Natural killer cell (primary cell): Measurements from ENCODE around the gene UNC5B. TPM values are rescaled to one million over a fixed set of nuclear protein-coding genes. Genes with fewer than 3 reads are reported as not detected.

Experiments
- ATAC-seq, 3 donors: fragments of 150-1000 bp in 2 of 3; fragments of 200-7000 bp in 1 of 3; cut with Tn5 transposase; 1 replicate in 1 of 3; 2 replicates in 2 of 3; pipeline ENCODE4 v1.10.0; 2021; ENCODE audit warnings: mild to moderate bottlenecking in 2 of 3, moderate library complexity in 2 of 3
- DNase-seq, 2 donors: peaks; one replicate each; pipeline versions ENCODE4 v3.0.0 to v3.0.0-alpha.2; 2013 to 2021; ENCODE audit warnings: mixed read lengths in 1 of 2
- H3K27ac ChIP-seq: one replicate; pipeline ENCODE4 v1.5.1; 2013; ENCODE audit warnings: mild to moderate bottlenecking, low read length
- H3K27me3 ChIP-seq: one replicate; pipeline ENCODE4 v1.6.1; 2013; ENCODE audit warnings: low read length; ENCODE audit not compliant: control insufficient read depth, insufficient read depth
- H3K36me3 ChIP-seq: one replicate; pipeline ENCODE4 v1.6.1; 2013; ENCODE audit warnings: low read length; ENCODE audit not compliant: control insufficient read depth, insufficient read depth
- H3K4me1 ChIP-seq: one replicate; pipeline ENCODE4 v1.6.1; 2013; ENCODE audit warnings: low read length; ENCODE audit not compliant: control insufficient read depth, insufficient read depth
- H3K4me3 ChIP-seq: one replicate; pipeline ENCODE4 v1.5.1; 2013; ENCODE audit warnings: low read length
- H3K9me3 ChIP-seq: one replicate; pipeline ENCODE4 v1.6.1; 2013; ENCODE audit warnings: low read length; ENCODE audit not compliant: control insufficient read depth, insufficient read depth
- H3K27ac Mint-ChIP-seq, 2 donors: one replicate each; pipeline ENCODE4 v1.8.0; 2022; ENCODE audit warnings: mild to moderate bottlenecking in 2 of 2, mixed read lengths in 2 of 2, moderate library complexity in 1 of 2
- H3K27me3 Mint-ChIP-seq, 2 donors: one replicate each; pipeline ENCODE4 v1.8.0; 2022; ENCODE audit warnings: low read depth in 2 of 2, mixed read lengths in 2 of 2
- H3K36me3 Mint-ChIP-seq: one replicate; pipeline ENCODE4 v1.8.0; 2022; ENCODE audit warnings: mixed read lengths
- H3K4me1 Mint-ChIP-seq, 2 donors: one replicate each; pipeline ENCODE4 v1.8.0; 2022; ENCODE audit warnings: mixed read lengths in 2 of 2
- H3K4me3 Mint-ChIP-seq: one replicate; pipeline ENCODE4 v1.8.0; 2022; ENCODE audit warnings: mild to moderate bottlenecking, moderate library complexity, mixed read lengths
- H3K9me3 Mint-ChIP-seq, 2 donors: one replicate each; pipeline ENCODE4 v1.8.0; 2022; ENCODE audit warnings: mixed read lengths in 2 of 2
- WGBS: methylation state at CpG from one replicate; pipeline ENCODE4 v1.1.7; 2013; ENCODE audit warnings: missing lambda C conversion rate; ENCODE audit not compliant: insufficient coverage; 5-methylcytosine and 5-hydroxymethylcytosine counted together
- intact Hi-C: fragments of 100-400 bp; cut with micrococcal nuclease; formaldehyde crosslinking; loops from one replicate; pipeline ENCODE4 v1.14.2; 2022
- total RNA-seq, 4 donors: library from RNA; stranded (reverse); fragments of 120-200 nt in 1 of 4; gene quantifications; one replicate each; pipeline versions ENCODE4 v1.2.3 to v1.2.4, GENCODE V29; 2013 to 2022
- TF ChIP-seq, protein P1 (sequence below): fragments of 200-600 bp; IDR thresholded peaks from one replicate; pipeline ENCODE4 v1.8.0; 2022; ENCODE audit warnings: antibody characterized with exemption

Gene UNC5B
- total RNA-seq, 3 donors from 2014 or later (not counting 1 experiment from before 2014, with no cell fraction given): 0.09 to 0.65 (median 0.09) TPM

DNA sequence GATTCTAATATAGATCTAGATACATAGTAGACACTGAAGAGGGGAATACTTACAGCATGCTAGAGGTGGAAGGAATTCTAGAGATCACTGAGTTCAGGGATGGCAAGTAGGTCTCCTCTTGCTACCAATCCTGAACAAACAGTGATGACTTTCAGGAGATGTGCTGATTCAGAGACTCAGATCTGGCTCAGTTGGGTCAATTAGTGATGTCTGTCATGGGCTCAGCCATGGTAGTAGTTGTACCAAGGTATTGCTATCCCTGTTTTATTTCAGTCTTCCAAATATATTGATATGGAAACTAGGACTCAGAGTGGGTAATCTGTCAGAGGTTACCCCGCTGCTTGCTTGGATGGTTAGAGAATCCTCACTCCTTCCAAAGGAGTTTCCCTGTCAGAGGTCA is 38.5 kb downstream of the UNC5B start:
- ATAC-seq (no peak), DNase-seq (no peak)
- Histone ChIP-seq H3K36me3 (no peaks in the 10 kb centered on the region), H3K27ac (no peak overlapping the region), H3K4me3 (no peak overlapping the region), H3K27me3 (no peaks in the 10 kb centered on the region), H3K4me1 (no peaks in the 10 kb centered on the region), H3K9me3 (no peaks in the 10 kb centered on the region)
- no peaks in the 10 kb centered on the region for H3K27me3 Mint-ChIP-seq
- no CpG with 5 or more reads among the region's 1 CpG for WGBS
- H3K9me3 Mint-ChIP-seq: no peaks in the 10 kb centered on the region
- TF ChIP-seq, protein P1, sequence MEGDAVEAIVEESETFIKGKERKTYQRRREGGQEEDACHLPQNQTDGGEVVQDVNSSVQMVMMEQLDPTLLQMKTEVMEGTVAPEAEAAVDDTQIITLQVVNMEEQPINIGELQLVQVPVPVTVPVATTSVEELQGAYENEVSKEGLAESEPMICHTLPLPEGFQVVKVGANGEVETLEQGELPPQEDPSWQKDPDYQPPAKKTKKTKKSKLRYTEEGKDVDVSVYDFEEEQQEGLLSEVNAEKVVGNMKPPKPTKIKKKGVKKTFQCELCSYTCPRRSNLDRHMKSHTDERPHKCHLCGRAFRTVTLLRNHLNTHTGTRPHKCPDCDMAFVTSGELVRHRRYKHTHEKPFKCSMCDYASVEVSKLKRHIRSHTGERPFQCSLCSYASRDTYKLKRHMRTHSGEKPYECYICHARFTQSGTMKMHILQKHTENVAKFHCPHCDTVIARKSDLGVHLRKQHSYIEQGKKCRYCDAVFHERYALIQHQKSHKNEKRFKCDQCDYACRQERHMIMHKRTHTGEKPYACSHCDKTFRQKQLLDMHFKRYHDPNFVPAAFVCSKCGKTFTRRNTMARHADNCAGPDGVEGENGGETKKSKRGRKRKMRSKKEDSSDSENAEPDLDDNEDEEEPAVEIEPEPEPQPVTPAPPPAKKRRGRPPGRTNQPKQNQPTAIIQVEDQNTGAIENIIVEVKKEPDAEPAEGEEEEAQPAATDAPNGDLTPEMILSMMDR: no peak
- H3K4me3 Mint-ChIP-seq: no peak overlapping the region
- no peaks in the 10 kb centered on the region for H3K36me3 Mint-ChIP-seq
- H3K4me1 Mint-ChIP-seq: no peaks in the 10 kb centered on the region
- intact Hi-C loops: no loop called here
- no peak overlapping the region for H3K27ac Mint-ChIP-seq

DNA sequence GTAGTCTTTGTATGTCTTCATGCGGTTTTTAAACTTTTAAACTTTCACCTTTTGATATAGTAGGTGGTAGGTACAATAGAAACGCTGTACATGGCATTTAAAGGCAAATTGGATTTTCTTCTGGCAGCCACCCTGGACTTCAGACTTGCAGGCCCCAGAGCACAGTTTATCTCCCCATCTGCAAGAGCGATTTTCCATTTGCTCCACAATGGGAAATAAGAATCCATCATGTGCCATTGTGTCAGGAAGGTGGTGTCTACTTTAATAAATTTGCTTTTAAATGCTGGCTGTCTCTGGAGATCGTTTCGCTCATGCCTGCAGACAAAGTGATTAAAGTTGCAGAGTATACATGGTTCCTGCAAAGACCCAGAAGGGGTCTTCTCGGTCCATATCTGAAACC is 38.9 kb downstream of the UNC5B start:
- Mint-ChIP-seq H3K4me3 (no peak overlapping the region), H3K27ac (no peak overlapping the region)
- intact Hi-C loops: no loop called here

DNA sequence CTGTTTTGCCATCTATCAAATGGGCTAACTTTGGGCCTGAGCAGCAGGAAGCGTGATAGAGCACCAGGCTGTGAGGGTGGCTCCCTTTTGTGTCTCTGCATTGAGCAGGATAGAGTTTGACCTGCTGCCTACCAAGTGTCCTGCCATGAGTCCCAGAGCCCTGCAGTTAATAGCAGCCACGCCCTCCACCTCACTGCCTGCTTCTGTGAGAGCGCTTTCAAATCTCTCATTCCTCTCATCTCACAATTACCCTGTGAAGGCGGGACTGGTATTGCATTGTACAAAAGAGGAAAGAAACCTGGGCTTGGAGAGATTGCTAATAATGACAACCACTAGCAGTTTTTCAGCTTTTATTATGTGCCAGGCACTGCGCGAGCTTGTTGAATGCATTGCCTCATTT is 39.9 kb downstream of the UNC5B start:
- Mint-ChIP-seq H3K4me3 (no peak overlapping the region), H3K4me1 (no peaks in the 10 kb centered on the region), H3K27me3 (peaks cover 0 to 3% of the 10 kb centered on the region in 2 donors), H3K27ac (no peak overlapping the region), H3K36me3 (no peaks in the 10 kb centered on the region), H3K9me3 (no peaks in the 10 kb centered on the region)
- no peaks in the 10 kb centered on the region for H3K36me3 ChIP-seq
- no peak overlapping the region for H3K4me3 ChIP-seq
- TF ChIP-seq, protein P1: no peak
- DNase-seq (no peak), ATAC-seq (no peak)
- H3K9me3 ChIP-seq: no peaks in the 10 kb centered on the region
- intact Hi-C loops: no loop called here
- H3K4me1 ChIP-seq: no peaks in the 10 kb centered on the region
- H3K27ac ChIP-seq: no peak overlapping the region
- H3K27me3 ChIP-seq: no peaks in the 10 kb centered on the region
- 80% methylated on average over 2 of the region's 6 CpGs for WGBS

More for the DNA sequence above, 38.9 kb downstream of the UNC5B start:
- no peaks in the 10 kb centered on the region for H3K27me3 ChIP-seq
- no peak overlapping the region for H3K27ac ChIP-seq
- Mint-ChIP-seq H3K36me3 (no peaks in the 10 kb centered on the region), H3K9me3 (no peaks in the 10 kb centered on the region), H3K27me3 (no peaks in the 10 kb centered on the region), H3K4me1 (no peaks in the 10 kb centered on the region)
- H3K9me3 ChIP-seq: no peaks in the 10 kb centered on the region
- no peak overlapping the region for H3K4me3 ChIP-seq
- TF ChIP-seq, protein P1: no peak
- no peak for ATAC-seq
- H3K36me3 ChIP-seq: no peaks in the 10 kb centered on the region
- no peak for DNase-seq
- H3K4me1 ChIP-seq: no peaks in the 10 kb centered on the region
- WGBS: 85% methylated on average over 6 of the region's 6 CpGs

DNA sequence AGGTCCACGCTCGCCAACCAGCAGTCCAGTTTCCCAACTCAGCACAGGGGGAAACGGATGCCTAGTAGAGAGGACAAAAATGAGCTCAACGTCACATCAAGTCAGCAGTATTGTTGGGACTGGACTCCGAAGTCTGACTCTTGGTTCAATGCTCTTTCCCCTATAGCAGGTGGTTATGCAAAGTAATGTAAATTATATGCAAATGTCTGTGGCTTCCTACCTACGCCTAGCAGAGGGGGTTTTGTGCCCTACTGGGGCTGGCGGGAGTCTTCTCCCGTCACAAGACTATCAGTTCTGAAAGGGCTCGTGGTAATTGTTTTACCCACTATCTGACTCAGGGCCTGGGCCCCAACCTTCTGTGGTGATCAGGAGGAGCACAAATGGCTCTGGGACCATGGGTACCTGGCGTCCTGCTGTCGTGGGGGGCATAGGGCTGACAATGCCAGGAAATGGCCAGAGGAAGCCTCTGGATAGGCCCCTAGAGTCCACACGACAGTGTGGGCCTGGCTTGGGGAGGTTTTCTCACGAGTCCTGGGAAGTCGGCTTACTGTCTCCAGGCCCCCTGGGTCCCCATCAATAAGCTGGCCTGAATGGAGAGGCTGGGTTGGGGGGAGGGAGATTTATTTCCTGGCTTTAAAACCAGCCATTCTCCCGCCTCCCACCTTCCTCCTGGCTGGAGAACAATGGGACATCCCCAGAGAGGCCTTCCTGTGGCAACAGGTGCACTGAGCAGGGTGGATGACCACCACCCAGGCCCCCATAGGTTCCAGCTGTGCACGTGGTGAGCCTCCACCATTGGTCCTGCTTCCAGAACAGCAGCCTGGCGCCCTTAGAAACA is 41.8 kb downstream of the UNC5B start:
- H3K4me3 Mint-ChIP-seq: no peak overlapping the region
- peaks cover 0 to 8% of the 10 kb centered on the region in 2 donors for H3K27me3 Mint-ChIP-seq
- DNase-seq (no peak), ATAC-seq (no peak)
- 82% methylated on average over 17 of the region's 17 CpGs for WGBS
- no peaks in the 10 kb centered on the region for H3K9me3 Mint-ChIP-seq
- no peak overlapping the region for H3K27ac ChIP-seq
- H3K4me3 ChIP-seq: no peak overlapping the region
- H3K36me3 ChIP-seq: no peaks in the 10 kb centered on the region
- H3K4me1 Mint-ChIP-seq: no peaks in the 10 kb centered on the region
- no peaks in the 10 kb centered on the region for H3K4me1 ChIP-seq
- H3K27me3 ChIP-seq: no peaks in the 10 kb centered on the region
- intact Hi-C loops: no loop called here
- TF ChIP-seq, protein P1: no peak
- H3K27ac Mint-ChIP-seq: no peak overlapping the region
- H3K9me3 ChIP-seq: no peaks in the 10 kb centered on the region
- H3K36me3 Mint-ChIP-seq: no peaks in the 10 kb centered on the region
